HL-60 (cell line): ENCODE data around the gene TIGD6.

ENCODE experiments used
- CTCF ChIP-seq: IDR thresholded peaks from one replicate; pipeline ENCODE4 v1.5.1; 2011; ENCODE audit warnings: low read length, control low read depth, inconsistent platforms; ENCODE audit not compliant: insufficient read depth
- GABPA ChIP-seq: IDR thresholded peaks from 2 replicates; pipeline ENCODE4 v1.6.1; 2012; ENCODE audit warnings: low read depth
- POLR2AphosphoS5 ChIP-seq: IDR thresholded peaks from 2 replicates; pipeline ENCODE4 v1.6.1; 2012; ENCODE audit warnings: low read depth
- REST ChIP-seq: IDR thresholded peaks from 2 replicates; pipeline ENCODE4 v1.6.1; 2012; ENCODE audit warnings: low read depth; ENCODE audit not compliant: insufficient replicate concordance
- SPI1 ChIP-seq: IDR thresholded peaks from 2 replicates; pipeline ENCODE4 v1.6.1; 2012; ENCODE audit warnings: low read depth, mild to moderate bottlenecking, borderline replicate concordance

GRCh38 chr5:150033334-150033733, 32.9 kb upstream of the TIGD6 start:
- TF ChIP-seq CTCF (no peak), POLR2AphosphoS5 (no peak), GABPA (no peak), SPI1 (no peak), REST (no peak)
